Hematopoietic multipotent progenitor cell treated with erythropoietin and hydrocortisone succinate and interleukin-3 and kit ligand, for 4 days (in vitro differentiated cells): ENCODE measurements around the gene DYRK3.
"Not testable (repeated sequence)": the region's sequence is repeated elsewhere in the genome, so short reads cannot be mapped to it uniquely, and the experiment has no call there.

ENCODE experiments used
- DNase-seq: peaks from one replicate; pipeline ENCODE4 v3.0.0-alpha.2; 2015

The DYRK3 gene

DNA sequence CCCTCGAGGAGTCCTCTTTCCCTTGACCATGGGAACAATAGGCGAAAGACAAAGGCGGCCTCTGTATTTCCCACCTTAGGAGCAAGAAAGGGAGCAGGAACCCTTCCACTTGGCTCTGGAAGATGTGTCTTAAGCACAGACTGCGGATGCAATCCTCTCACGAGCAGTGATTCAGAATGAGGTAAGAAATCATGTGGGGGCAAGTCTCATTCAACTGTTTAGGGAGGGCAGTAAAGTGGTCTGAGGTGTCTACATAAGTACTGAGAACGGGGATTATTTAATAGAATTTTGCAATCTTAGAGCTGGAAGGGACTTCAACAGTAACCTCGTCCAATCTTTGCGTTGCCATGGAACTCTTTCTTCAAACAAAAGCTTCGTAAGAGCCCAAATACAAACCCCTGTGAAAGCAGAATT, 1.6 kb upstream of the DYRK3 start:
- DNase-seq, result no peak

DNA sequence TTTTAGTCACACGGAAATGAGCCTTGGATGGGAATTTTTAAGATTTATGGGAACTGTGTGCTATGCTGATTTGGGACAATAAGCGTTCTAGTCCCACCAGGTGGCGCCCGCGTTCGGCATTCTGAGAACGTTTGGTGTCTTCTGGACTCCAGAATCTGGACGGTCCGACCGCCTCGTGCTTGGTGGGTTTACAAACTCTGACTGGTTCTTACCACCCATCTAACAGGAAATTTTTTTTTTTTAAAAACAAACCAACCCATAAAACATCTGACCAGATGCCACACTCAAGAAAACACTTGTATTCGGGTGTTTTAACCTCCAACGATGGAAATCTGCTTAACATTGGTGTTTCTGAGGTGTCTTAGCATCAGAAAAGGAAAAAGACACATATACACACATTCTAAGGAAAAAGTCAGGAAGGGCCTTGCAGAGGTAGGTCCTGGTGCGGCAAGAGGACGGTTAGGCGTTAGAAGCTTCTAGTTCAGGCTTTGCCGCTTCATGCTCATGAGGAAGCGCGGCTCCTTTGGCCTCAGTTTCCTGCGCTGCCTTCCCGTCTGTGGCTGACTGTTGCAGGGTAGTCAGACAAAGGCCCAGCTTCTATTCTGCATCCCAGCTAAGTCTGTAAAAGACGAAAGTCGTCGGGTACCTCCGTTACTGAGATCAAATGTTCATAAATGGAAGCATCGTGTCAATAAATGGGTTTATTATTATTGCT, 814 bp upstream of the DYRK3 start:
- peak; percentile 91 for DNase-seq

DNA sequence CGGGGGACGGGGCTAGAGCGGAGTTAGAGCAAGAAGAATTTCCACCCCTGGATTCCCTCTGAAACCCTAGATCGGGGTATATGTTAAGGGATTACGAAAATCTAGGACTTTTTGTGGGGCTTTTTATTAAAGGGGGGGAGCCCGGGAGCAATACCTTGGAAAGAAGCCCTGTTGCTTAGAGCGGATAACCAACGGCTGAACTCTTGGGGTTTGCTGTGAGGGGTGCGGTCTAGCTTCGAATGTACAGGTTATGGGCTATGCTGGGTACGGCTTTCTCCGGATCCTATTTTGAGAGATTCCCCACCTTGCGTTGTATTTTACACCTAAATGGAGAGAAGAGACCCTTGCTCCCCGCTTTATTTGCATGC, 626 bp downstream of the DYRK3 start:
- peak; percentile 54 for DNase-seq

DNA sequence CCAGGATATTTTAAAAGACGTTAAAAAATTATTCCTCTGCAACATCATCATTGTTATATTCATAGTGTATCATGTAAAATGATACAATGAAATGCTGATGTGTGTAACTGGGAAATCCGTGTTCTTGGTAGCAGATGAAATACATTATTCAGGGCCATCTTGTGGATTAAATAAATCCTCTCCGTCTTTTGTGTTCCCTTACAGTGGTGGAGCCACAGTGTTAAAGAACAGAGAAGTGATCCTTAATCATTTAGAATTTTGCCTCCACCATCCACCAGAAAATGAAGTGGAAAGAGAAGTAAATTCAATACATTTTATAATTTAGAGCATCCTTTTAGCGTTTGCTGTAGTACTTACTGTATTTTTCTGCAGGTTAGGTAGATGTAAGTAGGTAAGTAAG, 1.3 kb downstream of the DYRK3 start:
- no peak for DNase-seq

DNA sequence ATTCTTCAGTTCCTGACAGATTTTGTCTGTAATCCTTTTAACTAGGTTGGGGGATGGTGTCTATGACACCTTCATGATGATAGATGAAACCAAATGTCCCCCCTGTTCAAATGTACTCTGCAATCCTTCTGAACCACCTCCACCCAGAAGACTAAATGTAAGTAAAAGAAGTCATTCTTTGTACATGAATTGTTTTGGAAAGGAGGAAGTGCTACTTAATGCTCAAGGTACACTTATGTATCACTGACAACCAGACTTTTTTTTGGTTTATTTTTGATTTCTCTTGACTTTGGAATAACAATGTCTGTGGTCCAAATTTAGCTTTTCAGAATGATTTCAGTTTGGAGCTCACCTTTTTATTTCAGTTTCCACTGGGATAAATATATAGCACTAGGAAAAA, 2.3 kb downstream of the DYRK3 start:
- no peak for DNase-seq

DNA sequence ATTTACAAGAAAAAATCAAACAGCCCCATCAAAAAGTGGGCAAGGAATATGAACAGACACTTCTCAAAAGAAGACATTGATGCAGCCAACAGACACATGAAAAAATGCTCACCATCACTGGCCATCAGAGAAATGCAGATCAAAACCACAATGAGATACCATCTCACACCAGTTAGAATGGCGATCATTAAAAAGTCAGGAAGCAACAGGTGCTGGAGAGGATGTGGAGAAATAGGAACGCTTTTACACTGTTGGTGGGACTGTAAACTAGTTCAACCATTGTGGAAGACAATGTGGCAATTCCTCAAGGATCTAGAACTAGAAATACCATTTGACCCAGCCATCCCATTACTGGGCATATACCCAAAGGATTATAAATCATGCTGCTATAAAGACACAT, 6.7 kb downstream of the DYRK3 start:
- not testable (repeated sequence) for DNase-seq

DNA sequence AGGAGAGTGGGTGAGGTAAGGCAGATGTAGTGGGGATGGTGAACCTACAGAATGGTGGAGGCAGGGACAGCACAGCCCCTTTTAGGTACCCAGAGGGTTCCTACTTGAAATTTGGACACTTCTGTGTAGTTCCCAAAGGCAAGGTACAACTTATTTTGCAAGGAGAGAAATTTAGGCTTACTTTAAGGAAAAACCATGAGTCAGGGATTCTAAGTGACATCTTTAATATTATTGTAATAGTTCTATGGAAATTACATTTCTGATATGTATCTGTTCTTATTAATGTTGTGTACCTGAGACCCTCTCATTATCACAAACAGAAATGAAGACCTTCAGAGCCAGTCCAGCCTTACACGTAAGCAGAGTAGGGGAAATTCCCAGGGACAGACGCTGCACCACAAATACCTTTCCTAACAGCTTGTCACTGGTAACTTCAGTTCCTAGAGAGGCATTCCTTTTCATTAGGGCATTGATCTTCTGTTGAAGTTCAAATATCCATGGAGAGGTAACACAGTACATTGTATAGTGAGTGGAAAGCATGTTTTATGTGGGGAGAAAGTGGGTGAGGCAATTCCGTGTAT, 7.9 kb downstream of the DYRK3 start:
- no peak for DNase-seq

DNA sequence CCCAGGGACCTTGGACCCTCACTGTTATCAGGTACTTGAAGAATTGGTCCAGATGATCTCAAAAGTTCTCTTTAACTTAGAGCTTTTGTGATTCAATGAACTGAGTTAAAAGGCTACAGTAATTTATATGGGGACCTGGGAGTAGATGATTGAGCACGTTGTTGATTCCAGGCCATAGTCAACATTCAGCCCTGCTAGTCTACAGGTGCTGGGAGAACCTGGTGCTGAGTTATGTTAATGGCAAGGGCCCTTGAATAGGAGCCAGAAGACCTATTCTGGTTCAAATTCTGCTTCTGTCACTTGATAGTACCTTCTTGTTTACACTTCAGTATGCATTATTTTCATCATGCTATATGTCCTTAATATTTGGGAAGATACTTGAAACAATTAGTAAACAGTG, 11.2 kb downstream of the DYRK3 start:
- DNase-seq, result no peak

DNA sequence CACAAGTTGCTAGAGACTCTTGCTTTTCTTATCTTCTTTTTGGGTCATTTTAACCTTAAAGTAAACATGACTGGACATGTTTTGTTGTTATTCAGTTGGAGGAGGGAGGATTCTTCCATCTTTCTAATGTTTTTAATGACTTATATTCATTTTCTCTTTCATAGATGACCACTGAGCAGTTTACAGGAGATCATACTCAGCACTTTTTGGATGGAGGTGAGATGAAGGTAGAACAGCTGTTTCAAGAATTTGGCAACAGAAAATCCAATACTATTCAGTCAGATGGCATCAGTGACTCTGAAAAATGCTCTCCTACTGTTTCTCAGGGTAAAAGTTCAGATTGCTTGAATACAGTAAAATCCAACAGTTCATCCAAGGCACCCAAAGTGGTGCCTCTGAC, 11.9 kb downstream of the DYRK3 start:
- DNase-seq, result no peak

DNA sequence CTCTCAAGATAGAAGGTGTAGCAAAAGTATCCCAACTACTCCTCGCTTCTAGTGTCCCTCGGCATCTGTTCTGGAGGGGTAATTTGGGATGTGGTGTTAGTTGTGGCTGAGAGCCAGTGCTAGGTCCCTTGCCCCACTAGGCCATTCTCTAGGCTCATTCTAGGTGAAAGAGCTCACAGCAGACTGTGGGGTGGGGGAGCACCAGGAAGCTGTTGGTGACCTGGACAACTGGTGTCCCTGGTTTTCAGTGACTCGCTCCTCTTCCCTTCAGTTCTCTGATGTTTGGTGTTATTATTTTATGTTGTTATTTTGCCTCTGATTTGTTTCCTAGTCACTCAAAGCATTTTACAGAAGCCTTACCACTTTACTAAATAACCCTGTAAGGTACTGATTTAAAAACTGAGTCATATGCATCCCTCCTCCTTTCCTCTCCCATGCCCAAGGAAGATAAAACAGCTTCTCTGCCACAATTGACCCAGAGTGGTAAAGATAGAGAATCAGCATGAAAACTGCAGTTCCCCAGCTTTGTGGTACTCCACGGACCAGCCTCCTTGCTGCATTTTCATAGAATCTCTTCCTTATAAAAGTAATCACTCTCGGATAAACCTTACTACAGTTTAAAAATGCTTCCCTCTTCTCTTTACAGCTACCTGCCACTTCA, 14.1 kb downstream of the DYRK3 start:
- peak; percentile 47 for DNase-seq

DNA sequence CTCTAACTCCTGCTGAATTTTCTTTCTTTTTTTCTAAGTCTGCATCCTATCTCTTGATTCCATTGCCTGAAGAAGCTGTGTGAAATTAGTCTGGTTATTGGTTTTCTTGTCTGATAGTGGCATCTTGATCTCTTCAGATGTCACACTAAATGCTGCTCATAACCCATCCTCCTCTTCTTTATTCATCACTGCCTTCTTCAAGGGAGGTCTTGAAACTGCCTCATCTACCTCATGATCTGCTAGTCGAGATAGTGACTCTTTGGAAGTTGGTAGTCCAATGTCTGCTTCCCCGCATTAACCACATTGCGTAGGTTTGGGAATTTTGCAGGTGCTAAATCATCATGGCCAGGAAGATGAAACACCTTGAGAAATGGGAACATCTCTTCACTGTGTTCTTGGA, 15.7 kb downstream of the DYRK3 start:
- no peak for DNase-seq

DNA sequence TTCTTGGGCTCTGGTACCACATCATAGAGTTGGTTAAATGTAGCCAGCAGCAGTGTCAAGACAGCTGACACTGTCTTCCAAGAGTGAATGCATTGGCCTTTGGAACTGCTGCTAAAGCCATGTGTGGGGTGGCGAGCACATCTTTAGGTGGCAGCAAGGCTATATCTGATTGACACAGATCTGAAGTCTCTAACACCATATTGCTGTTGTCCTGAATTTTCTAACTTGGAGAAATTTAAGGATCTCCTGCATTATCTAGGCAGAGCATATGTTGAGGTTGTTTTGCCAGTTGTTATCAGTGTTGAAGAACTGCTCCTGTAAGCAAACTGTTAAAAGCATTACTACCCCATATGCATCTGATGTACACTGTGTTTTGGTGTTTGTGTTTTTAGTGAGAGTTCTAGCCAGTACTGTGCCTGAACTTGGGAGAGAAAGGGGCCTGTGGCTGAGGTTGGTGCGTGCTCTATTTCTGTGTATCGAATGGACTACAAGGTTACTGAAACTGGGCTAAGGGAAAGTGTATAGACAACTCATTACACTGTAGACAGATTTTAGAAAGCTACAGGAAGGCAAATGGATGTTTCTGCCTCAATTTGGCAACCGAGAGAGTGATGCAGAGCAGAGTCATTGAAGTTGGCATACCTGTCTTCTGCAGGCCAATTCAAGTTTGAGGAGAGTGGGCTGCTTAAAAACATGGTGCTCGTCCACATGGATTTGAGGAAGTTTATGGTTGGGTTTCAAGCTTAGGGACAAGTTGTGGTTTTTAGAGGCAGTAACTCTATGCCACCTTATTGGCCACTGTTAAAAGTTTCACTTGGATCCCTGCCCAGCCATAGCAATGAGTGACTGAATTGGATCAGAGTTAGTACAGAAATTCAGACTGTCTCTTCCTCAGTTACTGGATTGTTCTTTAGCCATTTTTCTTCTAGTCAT, 16.9 kb downstream of the DYRK3 start:
- DNase-seq, result peak; percentile 79

DNA sequence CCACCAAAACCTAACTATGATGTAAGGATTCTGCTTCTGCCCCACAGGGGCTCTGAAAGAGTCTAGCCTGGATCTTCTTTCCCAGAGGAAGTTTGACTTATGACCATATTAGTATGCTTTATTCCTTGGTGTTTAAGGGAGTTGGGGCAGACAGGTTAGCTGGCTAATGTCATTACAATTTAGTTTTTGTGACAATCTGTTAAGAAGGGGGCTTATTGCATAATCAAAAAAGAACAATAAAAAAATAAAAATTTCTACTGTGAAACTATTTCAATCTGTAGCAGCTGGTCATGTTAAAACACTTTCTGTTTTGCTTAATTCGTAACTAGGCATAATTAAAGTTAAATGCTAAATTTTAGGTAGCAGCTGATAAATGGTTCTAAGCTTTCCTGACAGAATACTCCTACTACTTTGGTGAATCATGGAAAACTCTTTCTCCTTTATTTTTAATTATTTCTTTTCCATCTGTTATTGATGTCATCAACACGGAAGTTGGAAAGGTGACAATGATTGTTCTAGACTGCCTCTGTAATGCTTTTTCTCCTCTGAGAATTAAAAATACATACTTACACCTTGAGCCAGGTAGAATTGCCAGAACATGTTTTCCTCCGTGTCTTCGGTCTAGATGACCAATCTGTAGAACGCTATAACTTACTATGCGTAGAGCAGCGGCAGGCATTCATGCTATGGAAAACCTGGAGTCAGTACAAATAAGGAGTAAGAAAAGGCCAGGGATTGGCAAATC, 18.6 kb downstream of the DYRK3 start:
- no peak for DNase-seq

DNA sequence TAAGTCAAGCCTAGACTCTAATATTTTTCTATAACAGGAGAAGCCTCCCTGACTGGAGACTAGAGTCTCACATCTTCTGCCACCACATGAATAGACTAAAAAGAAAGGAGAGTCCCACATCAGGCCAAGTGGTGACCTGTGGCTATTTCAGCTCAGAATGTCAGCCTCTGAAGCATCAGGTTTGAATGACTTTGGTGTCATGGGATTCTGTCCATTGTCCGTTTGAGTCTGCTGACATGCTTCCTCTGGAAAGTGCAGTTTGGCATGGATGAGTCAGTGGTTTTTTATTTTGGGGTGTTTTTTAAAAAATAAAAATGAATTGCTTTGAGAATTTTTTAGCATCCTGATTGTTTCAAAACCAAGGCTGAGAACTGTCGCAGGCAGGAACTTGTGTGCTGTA, 19.5 kb downstream of the DYRK3 start:
- DNase-seq, result no peak

DNA sequence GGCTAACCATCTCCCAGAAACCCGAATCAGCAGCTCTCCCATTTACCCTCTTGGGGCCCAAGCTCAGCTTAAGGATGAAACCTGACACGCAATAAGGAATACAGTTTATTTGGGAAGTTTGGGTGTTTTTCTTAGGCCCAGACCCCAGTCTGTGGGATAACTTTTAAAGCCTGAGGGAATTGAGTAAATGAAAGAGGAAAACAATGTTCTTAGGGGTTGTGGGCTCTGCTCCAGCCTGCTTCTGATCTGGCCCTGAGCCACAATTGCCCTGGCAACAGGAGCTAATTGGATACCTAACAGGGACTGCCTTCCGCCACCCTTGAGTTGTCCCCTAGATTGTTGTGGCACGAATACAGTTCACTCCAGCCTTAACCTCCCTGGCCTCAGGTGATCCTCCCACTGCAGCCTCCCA, 20.1 kb downstream of the DYRK3 start:
- no peak for DNase-seq

DNA sequence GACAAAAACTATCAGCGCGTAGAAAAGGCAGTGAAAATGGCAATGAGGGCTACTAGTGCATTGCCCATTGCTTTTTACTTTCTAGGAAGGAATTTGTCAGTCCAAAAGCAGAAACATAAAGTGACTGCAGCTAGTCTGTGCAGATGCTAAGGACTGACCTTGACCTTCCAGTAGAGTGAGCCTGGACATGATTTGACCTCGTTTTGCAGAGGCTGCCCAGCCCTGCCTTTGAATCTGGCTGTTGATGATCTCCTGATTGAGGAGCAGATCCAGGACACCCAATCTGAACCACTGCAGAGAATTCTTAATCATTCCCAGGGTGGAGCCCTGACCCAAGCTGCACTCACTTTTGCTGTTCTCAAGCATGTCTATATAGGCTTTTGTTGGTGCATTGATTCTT, 21.6 kb downstream of the DYRK3 start:
- no peak for DNase-seq

DNA sequence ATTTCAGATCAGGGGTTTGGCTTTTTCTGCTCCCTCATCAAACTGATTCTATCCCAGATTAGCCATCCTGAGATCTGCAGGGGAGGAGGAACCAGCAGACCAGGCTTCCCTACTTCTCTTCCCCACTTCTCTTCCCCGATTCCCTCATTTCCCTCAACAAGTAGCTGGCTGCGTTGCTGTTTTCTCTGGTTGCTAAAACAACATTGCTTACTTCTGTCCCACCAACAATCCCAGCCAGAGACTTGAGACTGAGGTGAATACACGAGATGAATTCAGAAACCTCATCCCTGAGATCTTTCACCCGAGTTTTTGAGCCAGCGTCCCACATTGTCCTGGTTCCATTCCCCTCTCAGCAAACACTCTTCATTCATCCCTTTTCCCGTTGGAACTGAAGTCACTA, 22.4 kb downstream of the DYRK3 start:
- DNase-seq, result no peak

DNA sequence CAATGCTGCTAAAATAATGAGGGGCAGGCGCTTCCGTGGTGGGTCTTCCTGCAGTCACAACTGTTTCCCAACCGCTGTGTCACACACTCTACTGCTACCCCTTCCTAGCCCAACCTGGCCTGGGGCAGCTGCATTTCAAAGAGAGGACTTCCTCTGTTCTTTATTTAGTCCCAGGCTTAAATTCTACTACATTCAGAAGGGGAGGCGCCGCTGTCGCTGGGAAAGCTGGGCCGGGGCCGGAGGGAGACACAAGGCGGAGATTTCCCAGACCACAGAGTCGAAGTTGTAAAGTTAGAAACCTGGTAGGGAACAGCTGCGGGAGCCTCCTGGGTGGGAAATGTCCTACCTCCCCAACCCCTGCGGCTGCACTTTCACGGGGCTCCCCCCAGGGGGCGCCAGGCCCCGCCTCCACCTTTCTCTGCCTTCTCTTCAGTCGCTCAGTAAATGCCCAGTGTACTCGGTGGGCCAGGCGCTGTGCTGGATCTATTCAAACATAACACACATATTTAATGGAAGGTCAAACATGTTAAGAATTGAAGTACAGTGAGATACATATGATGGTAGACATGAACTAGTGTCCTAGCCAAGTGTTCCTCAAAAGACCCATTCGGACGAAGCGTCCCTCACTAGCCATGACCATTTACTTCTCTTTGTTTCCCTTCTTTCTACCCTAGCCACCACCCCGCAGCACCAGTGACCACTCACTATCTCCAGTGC, 23.1 kb downstream of the DYRK3 start:
- DNase-seq, result peak; percentile 72

DNA sequence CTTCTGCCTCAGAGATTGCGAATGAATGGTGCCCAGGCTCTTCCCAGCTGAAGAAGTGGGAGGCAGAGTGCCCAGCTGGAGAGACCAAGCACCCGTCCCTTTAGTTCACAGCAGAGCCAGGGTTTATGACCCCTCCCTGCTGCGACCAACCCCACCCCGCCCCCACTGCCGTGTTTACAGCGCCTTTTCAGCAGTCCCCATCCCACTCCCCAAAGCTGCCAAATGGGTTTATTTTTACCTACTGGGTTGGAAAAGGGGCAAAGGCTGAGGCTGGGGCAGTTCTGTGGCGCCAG, 23.6 kb downstream of the DYRK3 start:
- DNase-seq, result no peak

DNA sequence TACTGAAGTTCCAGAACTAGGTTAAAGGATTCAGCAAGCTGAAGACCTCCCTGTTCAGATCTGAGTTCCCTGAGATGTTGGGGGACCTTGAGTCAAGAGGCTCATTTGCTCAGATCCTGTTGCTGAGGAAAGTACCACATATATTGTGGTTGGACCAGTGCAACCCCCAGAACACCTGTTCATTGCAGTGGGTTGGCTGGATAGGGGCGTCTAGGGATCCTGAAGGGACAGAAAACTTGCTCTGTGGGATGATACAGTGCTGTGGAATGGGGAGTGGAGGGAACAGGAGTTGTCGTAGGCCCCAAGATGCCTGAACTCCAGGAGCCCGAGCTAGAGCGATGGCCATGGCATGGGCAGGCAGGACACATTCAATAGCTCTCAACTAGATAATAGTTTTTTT, 24.8 kb downstream of the DYRK3 start:
- DNase-seq, result no peak

DNA sequence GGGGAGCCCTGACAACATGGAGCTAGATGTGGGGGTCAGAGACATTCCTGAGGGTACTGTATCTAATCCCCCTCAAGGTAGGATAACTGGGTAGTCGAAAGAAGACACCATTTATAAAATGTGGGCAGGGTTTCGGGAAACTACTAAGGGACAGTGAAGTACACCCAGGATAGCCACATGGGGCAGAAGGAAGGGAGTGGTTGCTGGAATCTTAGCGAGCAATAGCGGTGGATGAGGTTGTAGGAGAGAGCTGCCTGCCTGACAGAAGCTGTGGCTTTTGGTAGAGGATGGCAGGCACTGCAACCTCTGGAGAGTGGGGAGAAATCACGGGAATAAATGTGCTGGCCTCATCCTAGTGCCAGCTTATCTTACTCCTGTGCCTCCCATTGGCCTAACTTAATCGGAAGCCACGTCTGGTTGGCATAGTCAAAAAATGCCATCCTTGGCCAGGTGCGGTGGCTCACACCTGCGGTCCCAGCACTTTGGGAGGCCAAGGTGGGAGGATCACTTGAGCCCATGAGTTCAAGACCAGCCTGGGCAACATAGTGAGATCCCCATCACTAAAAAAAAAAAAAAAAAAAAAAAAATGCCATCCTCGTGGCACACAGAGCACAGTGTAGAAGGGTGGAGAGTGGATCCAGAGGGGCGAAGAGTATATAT, 26.0 kb downstream of the DYRK3 start:
- DNase-seq, result no peak
